ENCODE measurements around the gene PRDM16. TPM values are rescaled to one million over a fixed set of nuclear protein-coding genes. Genes with fewer than 3 reads are reported as not detected.
A peak's percentile ranks its signal among the peaks of the same experiment; 100 is the strongest.

The PRDM16 gene
- total and polyA plus RNA-seq, 2 of the 13 experiments (the other 11 are each of a cell fraction or from before 2014, with no cell fraction given), result 0.15 to 0.81 TPM

DNA sequence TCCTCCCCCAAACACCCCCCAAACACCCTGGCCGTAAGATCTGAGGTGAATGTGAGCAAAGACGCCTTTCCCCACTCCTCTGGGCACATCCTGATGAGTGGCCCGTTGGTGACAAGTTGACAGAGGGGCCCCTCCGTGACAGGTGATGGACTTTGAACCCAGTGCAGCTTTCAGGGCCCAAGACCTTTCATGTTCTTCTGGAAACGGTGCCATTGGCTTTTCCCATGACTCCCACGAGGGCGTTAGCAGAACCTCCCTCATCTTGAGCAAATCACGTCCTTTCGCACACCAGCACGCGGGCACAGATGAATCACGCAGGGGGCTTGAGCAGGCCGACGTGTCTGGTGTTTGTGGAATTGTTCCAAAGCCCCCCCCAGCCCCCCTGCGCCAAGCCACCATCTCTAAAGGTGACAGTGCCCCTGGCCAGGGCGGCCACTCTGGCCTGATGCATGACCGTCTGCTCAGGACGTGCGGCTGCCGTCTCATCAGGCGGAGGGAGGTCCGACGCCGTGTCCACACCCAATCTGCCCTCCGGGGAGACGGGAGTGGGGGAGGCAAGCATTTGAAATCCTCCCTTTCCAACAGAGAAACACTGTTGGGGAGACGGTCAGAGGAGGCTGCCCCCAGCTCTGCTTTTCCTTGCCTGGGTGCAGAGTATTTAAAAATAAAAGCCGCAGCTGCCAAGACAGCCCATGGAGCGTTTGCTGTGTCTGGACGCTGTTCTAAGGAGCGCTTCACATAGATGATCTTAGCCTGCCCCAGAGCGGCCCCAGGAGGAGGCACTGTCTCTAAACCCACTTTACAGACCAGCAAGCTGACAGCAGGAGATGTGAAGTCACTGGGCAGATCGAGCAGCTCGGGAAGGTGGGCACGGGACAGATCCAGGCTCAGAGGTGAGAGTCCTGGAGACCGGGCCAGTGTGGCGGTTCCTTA lies 287.2 kb downstream of the PRDM16 start (continued):
- TF ChIP-seq, protein P1, sequence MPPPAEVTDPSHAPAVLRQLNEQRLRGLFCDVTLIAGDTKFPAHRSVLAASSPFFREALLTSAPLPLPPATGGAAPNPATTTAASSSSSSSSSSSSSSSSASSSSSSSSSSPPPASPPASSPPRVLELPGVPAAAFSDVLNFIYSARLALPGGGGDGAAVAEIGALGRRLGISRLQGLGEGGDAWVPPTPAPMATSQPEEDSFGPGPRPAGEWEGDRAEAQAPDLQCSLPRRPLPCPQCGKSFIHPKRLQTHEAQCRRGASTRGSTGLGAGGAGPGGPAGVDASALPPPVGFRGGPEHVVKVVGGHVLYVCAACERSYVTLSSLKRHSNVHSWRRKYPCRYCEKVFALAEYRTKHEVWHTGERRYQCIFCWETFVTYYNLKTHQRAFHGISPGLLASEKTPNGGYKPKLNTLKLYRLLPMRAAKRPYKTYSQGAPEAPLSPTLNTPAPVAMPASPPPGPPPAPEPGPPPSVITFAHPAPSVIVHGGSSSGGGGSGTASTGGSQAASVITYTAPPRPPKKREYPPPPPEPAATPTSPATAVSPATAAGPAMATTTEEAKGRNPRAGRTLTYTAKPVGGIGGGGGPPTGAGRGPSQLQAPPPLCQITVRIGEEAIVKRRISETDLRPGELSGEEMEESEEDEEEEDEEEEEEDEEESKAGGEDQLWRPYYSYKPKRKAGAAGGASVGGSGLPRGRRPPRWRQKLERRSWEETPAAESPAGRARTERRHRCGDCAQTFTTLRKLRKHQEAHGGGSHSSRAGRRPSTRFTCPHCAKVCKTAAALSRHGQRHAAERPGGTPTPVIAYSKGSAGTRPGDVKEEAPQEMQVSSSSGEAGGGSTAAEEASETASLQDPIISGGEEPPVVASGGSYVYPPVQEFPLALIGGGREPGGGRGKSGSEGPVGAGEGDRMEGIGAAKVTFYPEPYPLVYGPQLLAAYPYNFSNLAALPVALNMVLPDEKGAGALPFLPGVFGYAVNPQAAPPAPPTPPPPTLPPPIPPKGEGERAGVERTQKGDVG (CRISPR knock-in tag; IDR thresholded peaks at IDR 0.05; ENCODE audit: borderline replicate concordance), result peak; percentile 73; the same call in 1 of the 2 replicates
- no peak for TF ChIP-seq ZNF773 (CRISPR knock-in tag; IDR thresholded peaks at IDR 0.05; ENCODE audit: borderline replicate concordance)
- TF ChIP-seq GTF2F1 (IDR thresholded peaks at IDR 0.05; ENCODE audit: low read length), result no peak
- TF ChIP-seq ZNF253 (CRISPR knock-in tag; IDR thresholded peaks at IDR 0.05; ENCODE audit: borderline replicate concordance), result peak; percentile 83; the same call in 1 of the 2 replicates
- TF ChIP-seq, protein P2, sequence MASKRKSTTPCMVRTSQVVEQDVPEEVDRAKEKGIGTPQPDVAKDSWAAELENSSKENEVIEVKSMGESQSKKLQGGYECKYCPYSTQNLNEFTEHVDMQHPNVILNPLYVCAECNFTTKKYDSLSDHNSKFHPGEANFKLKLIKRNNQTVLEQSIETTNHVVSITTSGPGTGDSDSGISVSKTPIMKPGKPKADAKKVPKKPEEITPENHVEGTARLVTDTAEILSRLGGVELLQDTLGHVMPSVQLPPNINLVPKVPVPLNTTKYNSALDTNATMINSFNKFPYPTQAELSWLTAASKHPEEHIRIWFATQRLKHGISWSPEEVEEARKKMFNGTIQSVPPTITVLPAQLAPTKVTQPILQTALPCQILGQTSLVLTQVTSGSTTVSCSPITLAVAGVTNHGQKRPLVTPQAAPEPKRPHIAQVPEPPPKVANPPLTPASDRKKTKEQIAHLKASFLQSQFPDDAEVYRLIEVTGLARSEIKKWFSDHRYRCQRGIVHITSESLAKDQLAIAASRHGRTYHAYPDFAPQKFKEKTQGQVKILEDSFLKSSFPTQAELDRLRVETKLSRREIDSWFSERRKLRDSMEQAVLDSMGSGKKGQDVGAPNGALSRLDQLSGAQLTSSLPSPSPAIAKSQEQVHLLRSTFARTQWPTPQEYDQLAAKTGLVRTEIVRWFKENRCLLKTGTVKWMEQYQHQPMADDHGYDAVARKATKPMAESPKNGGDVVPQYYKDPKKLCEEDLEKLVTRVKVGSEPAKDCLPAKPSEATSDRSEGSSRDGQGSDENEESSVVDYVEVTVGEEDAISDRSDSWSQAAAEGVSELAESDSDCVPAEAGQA (IDR thresholded peaks at IDR 0.05; ENCODE audit: low read depth), result peak; percentile 67
- TF ChIP-seq, protein P2 (CRISPR knock-in tag; IDR thresholded peaks at IDR 0.05; ENCODE audit: borderline replicate concordance), result no peak
- TF ChIP-seq HDAC2 (CRISPR knock-in tag; IDR thresholded peaks at IDR 0.05), result peak; percentile 62; the same call in 1 of the 2 replicates
- TF ChIP-seq KLF11 (CRISPR knock-in tag; IDR thresholded peaks at IDR 0.05), result no peak
- no peak for TF ChIP-seq ZNF660 (CRISPR knock-in tag; IDR thresholded peaks at IDR 0.05; ENCODE audit: borderline replicate concordance, low read depth)
- no peak for TF ChIP-seq SOX6 (IDR thresholded peaks at IDR 0.05)
- TF ChIP-seq SOX6 (CRISPR knock-in tag; IDR thresholded peaks at IDR 0.05), result peak; percentile 41; the same call in 1 of the 2 replicates
- TF ChIP-seq, protein P3, sequence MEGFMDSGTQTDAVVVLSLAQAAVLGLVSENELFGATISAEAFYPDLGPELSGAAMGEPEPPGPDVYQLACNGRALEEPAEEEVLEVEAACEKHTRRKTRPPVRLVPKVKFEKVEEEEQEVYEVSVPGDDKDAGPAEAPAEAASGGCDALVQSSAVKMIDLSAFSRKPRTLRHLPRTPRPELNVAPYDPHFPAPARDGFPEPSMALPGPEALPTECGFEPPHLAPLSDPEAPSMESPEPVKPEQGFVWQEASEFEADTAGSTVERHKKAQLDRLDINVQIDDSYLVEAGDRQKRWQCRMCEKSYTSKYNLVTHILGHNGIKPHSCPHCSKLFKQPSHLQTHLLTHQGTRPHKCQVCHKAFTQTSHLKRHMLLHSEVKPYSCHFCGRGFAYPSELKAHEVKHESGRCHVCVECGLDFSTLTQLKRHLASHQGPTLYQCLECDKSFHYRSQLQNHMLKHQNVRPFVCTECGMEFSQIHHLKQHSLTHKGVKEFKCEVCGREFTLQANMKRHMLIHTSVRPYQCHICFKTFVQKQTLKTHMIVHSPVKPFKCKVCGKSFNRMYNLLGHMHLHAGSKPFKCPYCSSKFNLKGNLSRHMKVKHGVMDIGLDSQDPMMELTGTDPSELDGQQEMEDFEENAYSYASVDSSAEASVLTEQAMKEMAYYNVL (CRISPR knock-in tag; IDR thresholded peaks at IDR 0.05; ENCODE audit: borderline replicate concordance), result no peak
- TF ChIP-seq, protein P4, sequence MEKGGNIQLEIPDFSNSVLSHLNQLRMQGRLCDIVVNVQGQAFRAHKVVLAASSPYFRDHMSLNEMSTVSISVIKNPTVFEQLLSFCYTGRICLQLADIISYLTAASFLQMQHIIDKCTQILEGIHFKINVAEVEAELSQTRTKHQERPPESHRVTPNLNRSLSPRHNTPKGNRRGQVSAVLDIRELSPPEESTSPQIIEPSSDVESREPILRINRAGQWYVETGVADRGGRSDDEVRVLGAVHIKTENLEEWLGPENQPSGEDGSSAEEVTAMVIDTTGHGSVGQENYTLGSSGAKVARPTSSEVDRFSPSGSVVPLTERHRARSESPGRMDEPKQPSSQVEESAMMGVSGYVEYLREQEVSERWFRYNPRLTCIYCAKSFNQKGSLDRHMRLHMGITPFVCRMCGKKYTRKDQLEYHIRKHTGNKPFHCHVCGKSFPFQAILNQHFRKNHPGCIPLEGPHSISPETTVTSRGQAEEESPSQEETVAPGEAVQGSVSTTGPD (CRISPR knock-in tag; IDR thresholded peaks at IDR 0.05), result no peak
- no peak for TF ChIP-seq ZNF546 (CRISPR knock-in tag; conservative IDR thresholded peaks at IDR 0.05)
- no peak for TF ChIP-seq MED13 (CRISPR knock-in tag; IDR thresholded peaks at IDR 0.05)
- TF ChIP-seq ZNF235 (CRISPR knock-in tag; IDR thresholded peaks at IDR 0.05; ENCODE audit: borderline replicate concordance), result no peak
